Thoracic aorta (tissue), 2 donors: Measurements from ENCODE around the gene ABCE1. TPM values are rescaled to one million over a fixed set of nuclear protein-coding genes. Genes with fewer than 3 reads are reported as not detected.

Experiments
- ATAC-seq: fragments of 150-250 bp; one replicate; pipeline ENCODE4 v1.8.0; 2017; ENCODE audit warnings: low read depth; ENCODE audit not compliant: insufficient number of reproducible peaks, low FRiP score
- DNase-seq: peaks from one replicate; pipeline ENCODE4 v3.0.0-alpha.2; 2020; ENCODE audit warnings: low spot score
- H3K27ac ChIP-seq, 2 donors: fragments of 200-600 bp; sonication (generic); 1 replicate in 1 of 2; 2 replicates in 1 of 2; pipeline ENCODE4 v1.5.1; 2016; ENCODE audit warnings: mild to moderate bottlenecking in 2 of 2, moderate library complexity in 2 of 2
- H3K27me3 ChIP-seq: fragments of 200-600 bp; sonication (generic); replicated peaks from 2 replicates; pipeline ENCODE4 v1.6.0; 2016; ENCODE audit warnings: mild to moderate bottlenecking; ENCODE audit not compliant: insufficient read depth
- H3K36me3 ChIP-seq: fragments of 200-600 bp; sonication (generic); one replicate; pipeline ENCODE4 v1.5.1; 2016
- H3K4me1 ChIP-seq, 2 donors: fragments of 200-600 bp; sonication (generic); 1 replicate in 1 of 2; 2 replicates in 1 of 2; pipeline versions ENCODE4 v1.5.1 to v1.6.0; 2016; ENCODE audit warnings: low read depth in 2 of 2, mild to moderate bottlenecking in 1 of 2; ENCODE audit not compliant: control insufficient read depth in 1 of 2
- H3K4me3 ChIP-seq: fragments of 200-600 bp; sonication (generic); 2 replicates; pipeline ENCODE4 v1.5.1; 2016; ENCODE audit warnings: mild to moderate bottlenecking
- H3K9me3 ChIP-seq: fragments of 200-600 bp; sonication (generic); 2 replicates; pipeline ENCODE4 v1.5.1; 2016
- CTCF ChIP-seq: fragments of 200-600 bp; sonication (generic); IDR thresholded peaks from one replicate; pipeline ENCODE4 v1.5.1; 2019; ENCODE audit warnings: antibody characterized with exemption
- total RNA-seq, 2 donors: library from RNA; depleted of rRNA; stranded (reverse); fragments of >200 nt; gene quantifications; one replicate each; pipeline versions ENCODE4 v1.1.0 to v1.2.3, GENCODE V29; 2016

ABCE1 gene
- total RNA-seq, 2 donors from 2014 or later = 74.6 to 74.7 TPM

DNA sequence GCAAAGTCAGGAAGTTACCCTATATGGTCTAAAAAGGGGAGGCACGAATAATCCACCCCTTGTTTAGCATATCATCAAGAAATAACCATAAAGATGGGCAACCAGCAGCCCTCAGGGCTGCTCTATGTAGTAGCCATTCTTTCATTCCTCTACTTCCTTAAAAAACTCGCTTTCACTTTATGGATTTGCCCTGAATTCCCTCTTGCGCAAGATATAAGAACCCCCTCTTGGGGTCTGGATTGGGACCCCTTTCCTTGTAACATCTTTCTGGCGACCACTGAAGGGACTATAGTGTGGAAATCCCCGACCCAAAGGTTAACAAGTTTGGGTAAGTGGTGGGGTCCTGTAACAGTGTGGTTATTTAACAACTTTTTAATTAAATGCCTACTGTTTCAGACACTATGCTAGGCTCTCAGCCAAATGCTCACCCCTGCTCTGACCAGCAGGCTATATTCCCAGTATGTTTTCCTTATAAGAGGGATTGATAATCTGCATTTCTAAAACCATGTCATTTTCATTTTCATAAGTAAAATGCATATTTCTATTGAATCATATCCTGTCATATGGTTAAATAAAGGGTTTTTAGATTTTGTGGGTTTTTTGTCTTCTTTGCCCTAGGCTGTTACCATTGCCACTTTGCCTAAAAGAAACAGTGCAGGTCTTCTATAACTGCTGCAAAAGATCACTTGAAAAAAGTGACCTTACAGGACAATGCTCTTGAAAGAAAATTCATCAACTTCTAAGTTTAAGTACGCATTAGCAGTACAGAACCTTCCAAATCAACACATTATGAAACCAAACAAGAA, 41.6 kb upstream of the ABCE1 start:
- no peaks in the 10 kb centered on the region for H3K4me1 ChIP-seq
- no peak overlapping the region for H3K4me3 ChIP-seq
- H3K9me3 ChIP-seq = no peaks in the 10 kb centered on the region
- no peaks in the 10 kb centered on the region for H3K27me3 ChIP-seq
- H3K36me3 ChIP-seq = no peaks in the 10 kb centered on the region
- no peak for TF ChIP-seq CTCF
- ATAC-seq = no peak
- DNase-seq = no peak
- no peak overlapping the region for H3K27ac ChIP-seq

DNA sequence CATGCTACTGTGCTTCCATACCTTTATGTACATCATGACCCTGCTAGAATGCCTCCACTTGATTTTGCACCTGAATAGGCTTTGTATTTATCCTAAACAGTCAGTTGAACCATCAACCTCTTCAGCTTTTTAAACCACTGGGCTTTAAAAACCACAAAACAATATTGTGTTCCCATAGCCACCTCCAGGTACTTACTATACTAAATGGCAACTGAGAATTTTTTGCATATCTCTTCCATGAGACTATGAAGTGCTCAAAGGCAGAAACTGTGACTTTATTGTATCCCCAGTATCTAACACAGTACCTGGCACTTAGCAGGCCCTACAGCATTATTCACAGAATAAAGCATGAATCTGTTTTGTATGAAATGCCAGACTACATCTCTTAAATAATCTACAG, 39.9 kb upstream of the ABCE1 start:
- H3K9me3 ChIP-seq = no peaks in the 10 kb centered on the region
- H3K4me1 ChIP-seq = no peaks in the 10 kb centered on the region
- no peak overlapping the region for H3K4me3 ChIP-seq
- ATAC-seq (no peak), DNase-seq (no peak)
- no peaks in the 10 kb centered on the region for H3K27me3 ChIP-seq
- no peak for TF ChIP-seq CTCF
- no peaks in the 10 kb centered on the region for H3K36me3 ChIP-seq
- H3K27ac ChIP-seq = no peak overlapping the region

- Histone ChIP-seq H3K27me3 (no peaks in the 10 kb centered on the region), H3K4me1 (peaks cover 4 to 6% of the 10 kb centered on the region in 2 donors), H3K27ac (no peak overlapping the region), H3K4me3 (no peak overlapping the region), H3K9me3 (no peaks in the 10 kb centered on the region), H3K36me3 (no peaks in the 10 kb centered on the region)
- DNase-seq (no peak), ATAC-seq (no peak)
- peak; percentile 48 for TF ChIP-seq CTCF
Observed at GRCh38 chr4:145061318-145061920, 36.7 kb upstream of the ABCE1 start.

GRCh38 chr4:145066063-145066501, 32.0 kb upstream of the ABCE1 start:
- Histone ChIP-seq H3K27me3 (no peaks in the 10 kb centered on the region), H3K27ac (no peak overlapping the region), H3K4me1 (peaks cover 4 to 6% of the 10 kb centered on the region in 2 donors), H3K4me3 (no peak overlapping the region), H3K9me3 (no peaks in the 10 kb centered on the region), H3K36me3 (no peaks in the 10 kb centered on the region)
- ATAC-seq (no peak), DNase-seq (no peak)
- no peak for TF ChIP-seq CTCF

DNA sequence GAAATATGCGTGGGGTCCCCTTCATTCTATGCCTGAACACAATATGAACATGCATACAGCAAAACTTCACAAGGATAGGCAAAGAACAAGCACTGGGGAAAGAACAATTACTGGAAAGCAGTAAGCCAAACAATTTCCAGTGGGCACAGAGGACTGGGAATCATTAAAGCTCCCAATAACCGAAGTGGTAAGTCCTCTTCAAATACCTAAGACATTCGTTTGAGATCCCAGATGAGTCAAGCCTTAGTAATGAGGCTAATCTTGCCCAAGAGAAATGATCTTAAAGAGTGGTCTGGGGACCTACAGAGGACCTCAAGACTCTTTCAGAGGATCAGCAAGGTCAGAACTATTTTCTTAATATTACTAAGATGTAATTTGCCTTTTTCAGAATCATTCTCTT, 28.8 kb upstream of the ABCE1 start:
- H3K9me3 ChIP-seq = no peaks in the 10 kb centered on the region
- no peaks in the 10 kb centered on the region for H3K36me3 ChIP-seq
- no peaks in the 10 kb centered on the region for H3K27me3 ChIP-seq
- no peak overlapping the region for H3K27ac ChIP-seq
- TF ChIP-seq CTCF = no peak
- no peak overlapping the region for H3K4me3 ChIP-seq
- peaks cover 4 to 6% of the 10 kb centered on the region in 2 donors for H3K4me1 ChIP-seq
- DNase-seq (no peak), ATAC-seq (no peak)
